GM19452 (cell line): ENCODE measurements around the gene IMMT.

ENCODE experiments used
- ATAC-seq: cut with Tn5 transposase; IDR thresholded peaks from one replicate; pipeline ENCODE4 v1.9.1; 2021; ENCODE audit not compliant: unreplicated experiment

Gene IMMT

DNA sequence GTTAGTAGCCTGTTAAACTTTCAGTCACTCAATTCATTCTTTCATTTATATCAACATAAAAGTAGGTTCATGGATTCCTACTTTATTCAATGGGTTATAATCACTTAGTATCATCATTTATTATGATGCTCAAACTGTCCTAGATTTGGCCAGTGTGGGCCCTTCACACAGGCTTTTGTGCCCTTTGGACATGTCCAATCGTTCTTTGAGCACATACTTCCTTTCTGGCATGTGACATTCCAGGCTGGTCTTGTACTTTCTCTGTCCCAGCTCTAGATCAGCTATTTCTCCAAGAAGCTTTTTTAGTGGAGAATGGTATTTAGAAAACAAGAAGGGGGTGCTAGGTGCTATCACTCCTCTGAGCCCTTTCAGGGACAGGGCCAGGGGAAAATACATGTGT, 101.0 kb downstream of the IMMT start:
- no peak for ATAC-seq
